Esophagus muscularis mucosa (tissue), 3 donors: Measurements from ENCODE around the gene HOXC11.

Experiments
- POLR2A ChIP-seq: fragments of 450-650 bp; IDR thresholded peaks from one replicate; pipeline ENCODE4 v1.6.1; 2017; ENCODE audit warnings: antibody characterized with exemption, moderate library complexity, mild to moderate bottlenecking, low read depth
- TF ChIP-seq, protein P1 (sequence below), 3 experiments: fragments of 200-600 bp in 2 of 3; fragments of 450-650 bp in 1 of 3; sonication (generic) in 2 of 3; IDR thresholded peaks; one replicate each; pipeline ENCODE4 v1.5.1; 2017 to 2019; ENCODE audit warnings: antibody characterized with exemption in 3 of 3, mild to moderate bottlenecking in 2 of 3, moderate library complexity in 1 of 3

DNA sequence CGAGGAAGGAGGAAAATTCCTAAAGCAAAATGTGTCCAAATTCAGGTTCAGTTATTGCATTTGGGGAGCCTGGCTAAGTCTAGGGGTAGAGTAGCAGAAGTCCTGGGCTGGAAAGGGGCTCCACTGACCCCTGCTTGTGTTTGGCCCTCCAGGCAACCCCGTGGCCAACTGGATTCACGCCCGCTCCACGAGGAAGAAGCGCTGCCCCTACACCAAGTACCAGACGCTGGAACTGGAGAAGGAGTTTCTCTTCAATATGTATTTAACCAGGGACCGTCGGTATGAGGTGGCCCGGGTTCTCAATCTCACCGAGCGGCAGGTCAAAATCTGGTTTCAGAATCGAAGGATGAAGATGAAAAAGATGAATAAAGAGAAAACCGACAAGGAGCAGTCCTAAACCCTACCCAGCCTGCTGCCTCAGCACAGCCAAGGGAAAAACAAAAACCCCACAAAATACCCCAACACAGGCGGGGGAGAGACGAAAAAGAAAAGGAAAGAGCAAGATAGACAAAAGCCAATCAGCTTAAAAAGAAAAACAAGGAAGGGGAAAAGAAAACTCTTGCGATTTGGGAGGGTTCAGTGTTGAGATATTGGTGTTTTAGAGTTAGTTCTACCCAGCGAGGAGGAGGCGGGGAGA lies 29.5 kb downstream of the HOXC11 start:
- TF ChIP-seq, protein P1, sequence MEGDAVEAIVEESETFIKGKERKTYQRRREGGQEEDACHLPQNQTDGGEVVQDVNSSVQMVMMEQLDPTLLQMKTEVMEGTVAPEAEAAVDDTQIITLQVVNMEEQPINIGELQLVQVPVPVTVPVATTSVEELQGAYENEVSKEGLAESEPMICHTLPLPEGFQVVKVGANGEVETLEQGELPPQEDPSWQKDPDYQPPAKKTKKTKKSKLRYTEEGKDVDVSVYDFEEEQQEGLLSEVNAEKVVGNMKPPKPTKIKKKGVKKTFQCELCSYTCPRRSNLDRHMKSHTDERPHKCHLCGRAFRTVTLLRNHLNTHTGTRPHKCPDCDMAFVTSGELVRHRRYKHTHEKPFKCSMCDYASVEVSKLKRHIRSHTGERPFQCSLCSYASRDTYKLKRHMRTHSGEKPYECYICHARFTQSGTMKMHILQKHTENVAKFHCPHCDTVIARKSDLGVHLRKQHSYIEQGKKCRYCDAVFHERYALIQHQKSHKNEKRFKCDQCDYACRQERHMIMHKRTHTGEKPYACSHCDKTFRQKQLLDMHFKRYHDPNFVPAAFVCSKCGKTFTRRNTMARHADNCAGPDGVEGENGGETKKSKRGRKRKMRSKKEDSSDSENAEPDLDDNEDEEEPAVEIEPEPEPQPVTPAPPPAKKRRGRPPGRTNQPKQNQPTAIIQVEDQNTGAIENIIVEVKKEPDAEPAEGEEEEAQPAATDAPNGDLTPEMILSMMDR (IDR thresholded peaks at IDR 0.05), result no peak
- no peak for TF ChIP-seq POLR2A
